Measurements from ENCODE around the gene ASB7.
"Not testable (repeated sequence)": the region's sequence is repeated elsewhere in the genome, so short reads cannot be mapped to it uniquely, and the experiment has no call there.

ASB7 gene

DNA sequence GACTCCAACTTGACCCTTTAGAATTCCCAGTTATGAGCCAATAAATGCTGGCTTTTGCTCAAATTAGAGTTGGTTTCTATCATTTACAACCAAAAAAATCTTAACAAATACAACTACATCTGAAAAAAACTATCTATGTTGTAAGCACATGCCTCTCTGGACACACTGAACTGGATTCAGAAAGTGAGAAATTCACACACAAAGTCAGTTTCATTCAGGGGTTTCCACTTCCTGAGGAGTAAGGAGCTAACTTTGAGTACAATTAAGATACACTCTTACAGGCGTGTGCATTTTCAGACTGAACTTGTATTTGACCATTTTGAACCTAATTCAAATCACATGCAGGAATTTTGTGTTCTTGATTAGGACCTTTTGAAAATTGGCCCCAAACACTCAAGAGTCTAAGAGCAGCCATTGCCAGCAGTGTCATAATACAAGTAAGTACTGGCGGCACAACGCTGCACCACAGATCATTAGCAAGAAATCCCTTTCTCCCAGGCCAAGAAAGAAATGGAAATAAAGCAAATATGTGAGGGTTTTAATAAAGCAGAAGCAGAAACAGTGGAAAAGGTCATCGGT is 31.6 kb upstream of the ASB7 start:
- no peak overlapping the region for H3K27ac ChIP-seq (ENCODE audit: low read depth in 2 of 2, low read length in 2 of 2)

DNA sequence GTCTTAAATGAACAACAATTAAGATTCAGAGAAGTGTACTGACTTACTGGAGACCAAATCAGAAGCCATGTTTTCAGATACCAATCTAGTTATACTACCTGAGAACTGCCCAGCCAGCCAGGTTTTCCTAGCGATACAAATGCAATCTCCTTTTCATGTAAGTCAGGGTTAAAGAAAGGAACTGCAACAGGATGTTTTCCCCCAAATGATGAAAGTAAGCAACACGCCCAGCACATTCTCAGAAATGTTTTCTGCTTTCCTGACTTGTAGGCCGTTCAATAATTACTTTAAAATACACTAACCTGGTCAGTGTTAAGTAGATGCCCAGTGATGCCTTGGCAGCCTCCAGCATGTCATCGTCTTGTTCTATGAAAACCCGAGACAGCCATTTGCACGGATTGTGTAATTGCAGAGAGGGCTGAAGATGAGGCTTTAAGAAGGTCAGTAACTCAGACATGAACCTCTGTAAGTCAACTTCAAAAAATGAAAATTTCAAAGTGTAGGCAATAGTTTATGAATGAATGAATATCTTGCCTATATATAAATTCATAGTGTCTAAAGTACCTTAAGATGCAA is 30.7 kb upstream of the ASB7 start:
- Histone ChIP-seq H3K27me3 (ENCODE audit: control insufficient read depth in 2 of 2, insufficient read depth in 2 of 2, low read length in 2 of 2) (no peaks in the 10 kb centered on the region), H3K4me1 (ENCODE audit: control insufficient read depth in 2 of 2, insufficient read depth in 2 of 2, low read length in 2 of 2) (no peaks in the 10 kb centered on the region), H3K36me3 (ENCODE audit: control insufficient read depth in 2 of 2, insufficient read depth in 2 of 2, low read length in 2 of 2) (peaks cover 8 to 27% of the 10 kb centered on the region in 2 donors), H3K9me3 (ENCODE audit: control insufficient read depth in 2 of 2, low read length in 2 of 2) (no peaks in the 10 kb centered on the region), H3K27ac (ENCODE audit: low read depth in 2 of 2, low read length in 2 of 2) (no peak overlapping the region), H3K4me3 (ENCODE audit: low read length in 2 of 2) (no peak overlapping the region), H3K9ac (ENCODE audit: low read depth in 1 of 2, low read length in 2 of 2) (no peak overlapping the region)

More for the DNA sequence above, 31.6 kb upstream of the ASB7 start:
- Histone ChIP-seq H3K4me1 (ENCODE audit: control insufficient read depth in 2 of 2, insufficient read depth in 2 of 2, low read length in 2 of 2) (no peaks in the 10 kb centered on the region), H3K9me3 (ENCODE audit: control insufficient read depth in 2 of 2, low read length in 2 of 2) (no peaks in the 10 kb centered on the region), H3K4me3 (ENCODE audit: low read length in 2 of 2) (no peak overlapping the region), H3K9ac (ENCODE audit: low read depth in 1 of 2, low read length in 2 of 2) (no peak overlapping the region), H3K36me3 (ENCODE audit: control insufficient read depth in 2 of 2, insufficient read depth in 2 of 2, low read length in 2 of 2) (peaks cover 8 to 27% of the 10 kb centered on the region in 2 donors), H3K27me3 (ENCODE audit: control insufficient read depth in 2 of 2, insufficient read depth in 2 of 2, low read length in 2 of 2) (no peaks in the 10 kb centered on the region)

DNA sequence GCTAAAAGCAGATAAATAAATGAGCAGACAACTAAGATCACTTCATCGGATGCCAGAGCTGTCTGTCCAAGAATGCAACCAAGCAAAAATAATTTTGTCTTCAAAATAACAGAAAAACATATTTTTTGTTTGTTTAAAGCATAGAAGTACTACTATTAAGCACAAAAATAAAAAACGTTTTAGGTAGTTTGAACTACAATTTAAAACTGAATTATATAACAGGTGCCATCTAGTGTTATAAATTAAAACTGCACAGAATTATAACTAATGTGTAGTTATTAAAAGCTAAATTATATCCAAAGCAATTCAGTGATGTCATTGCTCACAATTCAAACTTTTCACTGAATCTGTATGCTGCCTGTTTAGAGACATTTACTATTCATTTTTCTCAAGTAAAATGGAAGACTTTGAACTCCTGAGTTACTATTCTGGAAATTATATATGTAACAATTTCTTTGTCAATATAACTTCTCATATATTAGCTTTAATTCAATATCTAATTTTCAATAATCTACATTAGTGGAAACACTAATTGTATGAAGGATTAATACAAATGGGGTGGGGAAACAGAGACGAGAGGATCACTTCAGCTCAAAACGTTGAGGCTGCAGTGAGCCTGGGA is 29.9 kb upstream of the ASB7 start:
- Histone ChIP-seq H3K27me3 (ENCODE audit: control insufficient read depth in 2 of 2, insufficient read depth in 2 of 2, low read length in 2 of 2) (no peaks in the 10 kb centered on the region), H3K27ac (ENCODE audit: low read depth in 2 of 2, low read length in 2 of 2) (no peak overlapping the region)

DNA sequence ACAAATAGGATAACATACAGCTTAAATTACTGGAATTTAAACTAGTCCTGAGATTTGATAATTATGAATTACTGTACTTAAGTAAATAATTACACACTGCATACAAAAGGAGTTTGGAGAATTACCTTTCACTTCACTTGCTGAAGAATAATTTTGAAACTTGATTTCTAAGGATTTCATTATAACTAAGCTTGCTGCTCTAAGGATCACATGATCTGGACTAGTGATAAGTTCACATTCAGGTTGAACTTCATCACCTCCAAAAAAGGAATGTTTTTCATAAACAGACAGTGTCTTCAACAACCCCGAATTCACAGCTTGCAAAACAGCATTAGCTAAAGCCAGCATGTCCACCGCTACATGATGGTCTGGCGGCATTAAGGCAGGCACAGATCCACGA is 28.9 kb upstream of the ASB7 start:
- Histone ChIP-seq H3K27ac (ENCODE audit: low read depth in 2 of 2, low read length in 2 of 2) (no peak overlapping the region), H3K4me3 (ENCODE audit: low read length in 2 of 2) (no peak overlapping the region), H3K9me3 (ENCODE audit: control insufficient read depth in 2 of 2, low read length in 2 of 2) (no peaks in the 10 kb centered on the region), H3K36me3 (ENCODE audit: control insufficient read depth in 2 of 2, insufficient read depth in 2 of 2, low read length in 2 of 2) (peaks cover 8 to 22% of the 10 kb centered on the region in 2 donors), H3K4me1 (ENCODE audit: control insufficient read depth in 2 of 2, insufficient read depth in 2 of 2, low read length in 2 of 2) (no peaks in the 10 kb centered on the region), H3K9ac (ENCODE audit: low read depth in 1 of 2, low read length in 2 of 2) (no peak overlapping the region), H3K27me3 (ENCODE audit: control insufficient read depth in 2 of 2, insufficient read depth in 2 of 2, low read length in 2 of 2) (no peaks in the 10 kb centered on the region)

More for the DNA sequence above, 29.9 kb upstream of the ASB7 start:
- no peaks in the 10 kb centered on the region for H3K4me1 ChIP-seq (ENCODE audit: control insufficient read depth in 2 of 2, insufficient read depth in 2 of 2, low read length in 2 of 2)
- H3K4me3 ChIP-seq (ENCODE audit: low read length in 2 of 2), result no peak overlapping the region
- peaks cover 8 to 27% of the 10 kb centered on the region in 2 donors for H3K36me3 ChIP-seq (ENCODE audit: control insufficient read depth in 2 of 2, insufficient read depth in 2 of 2, low read length in 2 of 2)
- H3K9me3 ChIP-seq (ENCODE audit: control insufficient read depth in 2 of 2, low read length in 2 of 2), result no peaks in the 10 kb centered on the region
- H3K9ac ChIP-seq (ENCODE audit: low read depth in 1 of 2, low read length in 2 of 2), result no peak overlapping the region

DNA sequence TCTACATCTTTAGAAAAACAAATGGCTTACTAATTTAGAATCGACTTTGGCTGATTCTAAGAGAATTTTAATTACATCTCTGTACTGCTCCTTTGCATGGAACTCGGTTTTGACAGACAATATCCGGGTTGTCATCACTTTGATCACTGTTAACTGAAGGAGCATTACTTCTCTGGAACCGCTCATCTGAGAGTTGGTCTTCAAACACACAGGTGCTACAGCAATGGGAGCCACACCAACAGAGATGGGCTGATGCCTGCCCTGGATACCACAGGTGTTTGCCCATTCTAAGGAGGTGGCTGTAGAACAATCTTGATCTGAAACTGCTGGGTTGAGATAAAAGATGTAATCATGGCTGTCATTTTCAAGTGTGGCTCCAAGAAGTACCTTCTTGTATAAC is 22.0 kb upstream of the ASB7 start:
- Histone ChIP-seq H3K9me3 (ENCODE audit: control insufficient read depth in 2 of 2, low read length in 2 of 2) (no peaks in the 10 kb centered on the region), H3K4me1 (ENCODE audit: control insufficient read depth in 2 of 2, insufficient read depth in 2 of 2, low read length in 2 of 2) (no peaks in the 10 kb centered on the region), H3K27me3 (ENCODE audit: control insufficient read depth in 2 of 2, insufficient read depth in 2 of 2, low read length in 2 of 2) (no peaks in the 10 kb centered on the region), H3K9ac (ENCODE audit: low read depth in 1 of 2, low read length in 2 of 2) (no peak overlapping the region), H3K4me3 (ENCODE audit: low read length in 2 of 2) (no peak overlapping the region), H3K27ac (ENCODE audit: low read depth in 2 of 2, low read length in 2 of 2) (no peak overlapping the region), H3K36me3 (ENCODE audit: control insufficient read depth in 2 of 2, insufficient read depth in 2 of 2, low read length in 2 of 2) (no peaks in the 10 kb centered on the region)

DNA sequence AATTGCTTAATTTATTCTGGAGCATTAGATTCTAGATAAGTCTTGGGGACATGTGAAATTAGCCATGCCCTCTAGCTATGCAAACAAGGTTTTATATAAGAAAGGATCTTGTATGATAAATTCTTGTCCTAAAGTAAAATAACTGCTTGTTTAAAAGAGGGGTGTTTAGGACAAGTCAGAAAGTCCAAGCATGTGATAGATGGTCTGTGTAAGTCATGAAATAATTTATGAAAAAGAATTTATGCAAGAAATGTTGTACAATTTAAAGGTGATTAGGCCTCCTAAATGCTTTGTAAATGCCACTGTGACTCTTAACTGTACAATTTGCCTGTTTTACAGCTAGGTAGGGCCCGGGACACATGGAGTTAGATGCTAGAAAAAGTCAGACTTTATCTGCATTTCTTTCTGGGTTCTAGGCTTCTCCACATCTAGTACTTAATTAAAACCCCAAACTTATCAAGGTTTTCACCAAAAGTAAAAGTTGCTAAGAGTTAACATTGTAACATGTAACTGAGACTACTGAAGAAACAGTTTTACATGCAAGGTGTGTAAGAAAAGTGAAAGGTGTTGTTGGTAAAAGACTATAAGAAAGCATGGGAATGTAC is 13.6 kb upstream of the ASB7 start:
- H3K9ac ChIP-seq (ENCODE audit: low read depth in 1 of 2, low read length in 2 of 2), result no peak overlapping the region
- H3K27ac ChIP-seq (ENCODE audit: low read depth in 2 of 2, low read length in 2 of 2), result no peak overlapping the region
- no peak overlapping the region for H3K4me3 ChIP-seq (ENCODE audit: low read length in 2 of 2)
- H3K9me3 ChIP-seq (ENCODE audit: control insufficient read depth in 2 of 2, low read length in 2 of 2), result peaks cover 0 to 3% of the 10 kb centered on the region in 2 donors
- no peaks in the 10 kb centered on the region for H3K36me3 ChIP-seq (ENCODE audit: control insufficient read depth in 2 of 2, insufficient read depth in 2 of 2, low read length in 2 of 2)
- no peaks in the 10 kb centered on the region for H3K4me1 ChIP-seq (ENCODE audit: control insufficient read depth in 2 of 2, insufficient read depth in 2 of 2, low read length in 2 of 2)
- H3K27me3 ChIP-seq (ENCODE audit: control insufficient read depth in 2 of 2, insufficient read depth in 2 of 2, low read length in 2 of 2), result no peaks in the 10 kb centered on the region

DNA sequence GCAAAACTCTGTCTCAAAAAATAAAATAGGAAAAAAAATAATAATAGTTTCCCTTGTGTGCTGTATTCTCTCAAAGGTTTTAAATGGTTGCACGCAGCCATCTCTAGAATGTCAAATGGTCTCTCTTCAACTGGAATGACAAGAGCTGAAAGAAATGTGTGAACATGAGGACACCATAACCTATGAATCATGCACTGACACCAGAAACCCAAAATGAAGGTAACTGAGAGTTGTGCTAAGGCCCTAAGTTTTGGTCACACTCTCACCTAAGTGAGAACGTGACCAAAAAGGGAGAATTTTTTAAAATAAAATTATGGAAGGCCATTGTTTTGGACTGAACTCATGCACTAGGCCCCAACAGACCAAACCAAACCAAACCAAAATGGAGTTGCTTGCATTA is 11.2 kb upstream of the ASB7 start:
- not testable (repeated sequence) for H3K27ac ChIP-seq (ENCODE audit: low read depth in 2 of 2, low read length in 2 of 2); H3K9ac ChIP-seq (ENCODE audit: low read depth in 1 of 2, low read length in 2 of 2); H3K9me3 ChIP-seq (ENCODE audit: control insufficient read depth in 2 of 2, low read length in 2 of 2); H3K4me1 ChIP-seq (ENCODE audit: control insufficient read depth in 2 of 2, insufficient read depth in 2 of 2, low read length in 2 of 2); H3K36me3 ChIP-seq (ENCODE audit: control insufficient read depth in 2 of 2, insufficient read depth in 2 of 2, low read length in 2 of 2); H3K27me3 ChIP-seq (ENCODE audit: control insufficient read depth in 2 of 2, insufficient read depth in 2 of 2, low read length in 2 of 2); H3K4me3 ChIP-seq (ENCODE audit: low read length in 2 of 2)

DNA sequence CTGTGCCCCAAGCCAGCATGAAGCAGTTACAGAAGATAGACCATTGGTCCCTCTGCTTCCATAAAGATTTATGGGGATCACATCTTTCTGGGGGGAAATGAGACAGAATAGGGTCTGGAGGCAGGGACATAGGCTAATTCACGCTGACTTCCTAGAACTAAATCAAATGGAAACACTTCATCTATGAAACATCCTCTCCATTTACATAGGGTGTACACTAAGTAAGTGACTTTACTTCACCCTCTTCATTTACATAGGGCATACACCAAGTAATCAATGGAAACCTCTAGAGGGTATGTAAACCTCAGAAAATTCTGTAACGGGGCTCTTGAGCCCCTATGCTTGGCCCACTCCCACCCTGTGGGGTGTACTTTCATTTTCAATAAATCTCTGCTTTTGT is 10.6 kb upstream of the ASB7 start:
- Histone ChIP-seq H3K36me3 (ENCODE audit: control insufficient read depth in 2 of 2, insufficient read depth in 2 of 2, low read length in 2 of 2) (no peaks in the 10 kb centered on the region), H3K4me3 (ENCODE audit: low read length in 2 of 2) (no peak overlapping the region), H3K9ac (ENCODE audit: low read depth in 1 of 2, low read length in 2 of 2) (no peak overlapping the region), H3K4me1 (ENCODE audit: control insufficient read depth in 2 of 2, insufficient read depth in 2 of 2, low read length in 2 of 2) (peaks cover 0 to 3% of the 10 kb centered on the region in 2 donors), H3K27ac (ENCODE audit: low read depth in 2 of 2, low read length in 2 of 2) (no peak overlapping the region), H3K27me3 (ENCODE audit: control insufficient read depth in 2 of 2, insufficient read depth in 2 of 2, low read length in 2 of 2) (no peaks in the 10 kb centered on the region), H3K9me3 (ENCODE audit: control insufficient read depth in 2 of 2, low read length in 2 of 2) (peaks cover 0 to 3% of the 10 kb centered on the region in 2 donors)

DNA sequence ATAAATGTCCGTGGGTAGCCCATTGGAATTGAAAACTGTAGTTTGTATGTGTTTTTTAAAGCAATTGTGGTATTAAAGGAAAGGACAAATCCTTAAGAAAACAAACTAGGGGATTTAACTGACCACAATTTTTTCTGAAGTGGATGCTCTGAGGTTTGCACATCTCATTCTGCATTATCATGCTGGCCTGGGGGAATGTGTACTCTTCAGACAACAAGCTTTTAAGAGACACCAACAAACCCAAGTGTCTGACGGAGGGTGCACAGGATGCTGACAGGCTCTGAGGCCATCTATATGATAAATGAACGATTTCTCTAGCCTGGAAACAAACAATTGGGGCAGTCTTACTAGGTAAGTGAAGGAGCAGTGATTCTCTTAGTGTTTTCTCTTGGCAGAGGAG is 9.5 kb upstream of the ASB7 start:
- peaks cover 0 to 3% of the 10 kb centered on the region in 2 donors for H3K9me3 ChIP-seq (ENCODE audit: control insufficient read depth in 2 of 2, low read length in 2 of 2)
- H3K4me1 ChIP-seq (ENCODE audit: control insufficient read depth in 2 of 2, insufficient read depth in 2 of 2, low read length in 2 of 2), result peaks cover 0 to 3% of the 10 kb centered on the region in 2 donors
- H3K4me3 ChIP-seq (ENCODE audit: low read length in 2 of 2), result no peak overlapping the region
- no peaks in the 10 kb centered on the region for H3K36me3 ChIP-seq (ENCODE audit: control insufficient read depth in 2 of 2, insufficient read depth in 2 of 2, low read length in 2 of 2)
- H3K27me3 ChIP-seq (ENCODE audit: control insufficient read depth in 2 of 2, insufficient read depth in 2 of 2, low read length in 2 of 2), result no peaks in the 10 kb centered on the region
- H3K27ac ChIP-seq (ENCODE audit: low read depth in 2 of 2, low read length in 2 of 2), result no peak overlapping the region
- H3K9ac ChIP-seq (ENCODE audit: low read depth in 1 of 2, low read length in 2 of 2), result no peak overlapping the region

DNA sequence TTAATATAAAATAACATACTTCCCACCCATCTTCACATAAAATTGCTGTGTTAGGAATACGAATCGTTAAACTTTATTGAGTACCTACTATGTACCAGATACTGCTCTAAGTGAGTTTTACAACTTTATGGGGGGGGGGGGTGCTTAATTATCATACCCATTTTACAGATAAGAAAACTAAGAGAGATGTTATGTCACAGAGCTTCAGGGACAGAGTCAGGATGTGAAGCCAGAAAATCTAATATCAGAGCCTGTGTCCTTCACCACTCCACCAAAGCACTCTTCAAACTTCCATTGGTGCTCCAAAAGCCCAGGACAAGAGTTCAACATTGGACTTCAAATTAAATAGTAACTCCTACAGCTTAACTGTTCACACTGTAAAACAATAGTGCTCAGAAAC is 9.0 kb upstream of the ASB7 start:
- H3K9me3 ChIP-seq (ENCODE audit: control insufficient read depth in 2 of 2, low read length in 2 of 2), result peaks cover 0 to 3% of the 10 kb centered on the region in 2 donors
- no peaks in the 10 kb centered on the region for H3K27me3 ChIP-seq (ENCODE audit: control insufficient read depth in 2 of 2, insufficient read depth in 2 of 2, low read length in 2 of 2)
- H3K27ac ChIP-seq (ENCODE audit: low read depth in 2 of 2, low read length in 2 of 2), result no peak overlapping the region
- H3K4me3 ChIP-seq (ENCODE audit: low read length in 2 of 2), result no peak overlapping the region
- no peaks in the 10 kb centered on the region for H3K36me3 ChIP-seq (ENCODE audit: control insufficient read depth in 2 of 2, insufficient read depth in 2 of 2, low read length in 2 of 2)
- peaks cover 0 to 3% of the 10 kb centered on the region in 2 donors for H3K4me1 ChIP-seq (ENCODE audit: control insufficient read depth in 2 of 2, insufficient read depth in 2 of 2, low read length in 2 of 2)
- H3K9ac ChIP-seq (ENCODE audit: low read depth in 1 of 2, low read length in 2 of 2), result no peak overlapping the region

All from mucosa of rectum (tissue), 2 donors.